ENCODE measurements around the gene RANBP3. TPM values are rescaled to one million over a fixed set of nuclear protein-coding genes. Genes with fewer than 3 reads are reported as not detected.

The RANBP3 gene
- total and polyA plus RNA-seq, 2 experiments from 2014 or later: 40.2 to 98.3 TPM

DNA sequence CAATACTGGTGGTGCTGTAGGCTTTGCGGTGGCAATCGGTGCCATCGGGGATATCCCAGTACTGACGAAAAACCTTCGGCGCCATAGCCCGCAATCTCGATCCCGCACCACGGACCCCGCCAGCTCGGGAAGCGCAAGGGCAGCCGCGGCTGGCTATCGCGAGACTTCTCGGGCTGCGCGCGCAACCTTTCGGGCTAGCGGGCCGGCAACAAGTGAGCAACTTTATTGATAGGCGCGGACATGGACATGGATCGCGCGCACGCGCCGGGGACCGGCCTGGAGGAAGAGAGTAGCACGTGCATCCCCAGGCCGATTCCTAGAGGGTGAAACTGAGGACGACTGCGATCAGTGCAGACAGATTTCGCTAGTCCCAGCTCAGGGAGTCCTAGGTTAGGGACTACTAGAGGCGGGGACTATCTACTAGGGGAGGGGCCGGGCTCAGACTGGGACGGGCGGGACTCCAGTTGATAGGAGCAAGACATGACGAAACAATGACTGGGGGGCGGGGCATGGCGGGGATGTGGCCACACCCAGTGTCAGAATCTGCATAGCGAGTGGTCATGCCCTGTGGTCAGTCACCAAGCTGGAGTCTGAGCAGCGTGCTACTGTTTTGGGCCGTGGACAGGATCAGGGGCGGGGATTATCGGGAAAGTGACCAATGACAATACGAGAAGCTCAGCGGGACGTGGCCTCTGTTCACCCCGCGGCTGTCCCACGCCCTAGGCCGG is 74.2 kb downstream of the RANBP3 start, which contains the start of gene NDUFA11:
TSS of gene NDUFA11 (minus strand) at position 167 of the 728 bp plus-strand sequence. CDS start at position 85, 82 bp downstream.
- Mint-ChIP-seq H3K27me3 (ENCODE audit: insufficient read depth, low read depth, poor library complexity) (peaks cover 16% of the 10 kb centered on the region), H3K36me3 (ENCODE audit: low read depth) (peaks cover 19% of the 10 kb centered on the region), H3K4me1 (0 out of 3 replicates have a peak, but pooled peaks cover 3% of the 10 kb centered on the region), H3K9me3 (no peaks in the 10 kb centered on the region), H3K4me3 (peak within 1 kb of the TSS; percentile 99), H3K27ac (peak within 1 kb of the TSS; percentile 99)
- DNase-seq (ENCODE audit: low spot score) (peak; percentile 97), ATAC-seq (peak; percentile 56)
- TF ChIP-seq EZH2phosphoT487 (IDR thresholded peaks at IDR 0.05; ENCODE audit: unreplicated experiment): no peak
- TF ChIP-seq EZH2 (IDR thresholded peaks at IDR 0.05; ENCODE audit: low read depth, unreplicated experiment): no peak
- TF ChIP-seq NANOG (IDR thresholded peaks at IDR 0.05; ENCODE audit: borderline replicate concordance): no peak
- TF ChIP-seq, protein P1, sequence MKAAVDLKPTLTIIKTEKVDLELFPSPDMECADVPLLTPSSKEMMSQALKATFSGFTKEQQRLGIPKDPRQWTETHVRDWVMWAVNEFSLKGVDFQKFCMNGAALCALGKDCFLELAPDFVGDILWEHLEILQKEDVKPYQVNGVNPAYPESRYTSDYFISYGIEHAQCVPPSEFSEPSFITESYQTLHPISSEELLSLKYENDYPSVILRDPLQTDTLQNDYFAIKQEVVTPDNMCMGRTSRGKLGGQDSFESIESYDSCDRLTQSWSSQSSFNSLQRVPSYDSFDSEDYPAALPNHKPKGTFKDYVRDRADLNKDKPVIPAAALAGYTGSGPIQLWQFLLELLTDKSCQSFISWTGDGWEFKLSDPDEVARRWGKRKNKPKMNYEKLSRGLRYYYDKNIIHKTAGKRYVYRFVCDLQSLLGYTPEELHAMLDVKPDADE (IDR thresholded peaks at IDR 0.05): peak; percentile 62; the same call in 1 of the 2 replicates
- no peak for TF ChIP-seq JUNB (IDR thresholded peaks at IDR 0.05; ENCODE audit: unreplicated experiment)
- no peak for TF ChIP-seq ZNF114 (CRISPR knock-in tag; IDR thresholded peaks at IDR 0.05)
- no peak for TF ChIP-seq ZNF462 (CRISPR knock-in tag; IDR thresholded peaks at IDR 0.05)
- TF ChIP-seq REST (IDR thresholded peaks at IDR 0.05; ENCODE audit: unreplicated experiment): no peak
- TF ChIP-seq ZNF331 (CRISPR knock-in tag; IDR thresholded peaks at IDR 0.05; ENCODE audit: low read depth): no peak
- peak; percentile 97 for TF ChIP-seq POLR2AphosphoS5 (IDR thresholded peaks at IDR 0.05; ENCODE audit: low read depth)
- Histone ChIP-seq H3K79me2 (replicated peaks; ENCODE audit: insufficient read depth) (peaks cover 36% of the 10 kb centered on the region), H3K27me3 (ENCODE audit: insufficient read depth) (no peaks in the 10 kb centered on the region), H3K27ac (ENCODE audit: low read depth) (peak within 1 kb of the TSS; percentile 95), H3K4me3 (peak within 1 kb of the TSS; percentile 91), H3K4me1 (ENCODE audit: insufficient read depth) (no peaks in the 10 kb centered on the region), H2AFZ (peak within 1 kb of the TSS; percentile 79), H3K9me2 (ENCODE audit: insufficient read depth) (no peaks in the 10 kb centered on the region), H3K4me2 (peak within 1 kb of the TSS; percentile 94), H3F3A (replicated peaks; ENCODE audit: low read depth) (no peaks in the 10 kb centered on the region), H3K36me3 (ENCODE audit: insufficient read depth) (no peaks in the 10 kb centered on the region), H4K20me1 (replicated peaks; ENCODE audit: insufficient read depth) (peaks cover 25% of the 10 kb centered on the region)
